Ascending aorta (tissue), 2 donors: Measurements from ENCODE around the gene ETV7. TPM values are rescaled to one million over a fixed set of nuclear protein-coding genes. Genes with fewer than 3 reads are reported as not detected.

Source experiments
- DNase-seq, 2 donors: peaks; one replicate each; pipeline ENCODE4 v3.0.0-alpha.2; 2019; ENCODE audit warnings: low spot score in 2 of 2
- H3K27ac ChIP-seq, 2 donors: fragments of 200-600 bp; sonication (generic); one replicate each; pipeline ENCODE4 v1.5.1; 2016 to 2017; ENCODE audit warnings: mild to moderate bottlenecking in 1 of 2
- H3K27me3 ChIP-seq: fragments of 200-600 bp; sonication (generic); one replicate; pipeline ENCODE4 v1.5.1; 2017
- H3K36me3 ChIP-seq, 2 donors: fragments of 200-600 bp; sonication (generic); one replicate each; pipeline ENCODE4 v1.5.1; 2016
- H3K4me1 ChIP-seq, 2 donors: fragments of 200-600 bp; sonication (generic); one replicate each; pipeline ENCODE4 v1.5.1; 2016 to 2017; ENCODE audit warnings: mild to moderate bottlenecking in 1 of 2
- H3K4me3 ChIP-seq, 2 donors: fragments of 200-600 bp; sonication (generic); one replicate each; pipeline ENCODE4 v1.5.1; 2016 to 2017; ENCODE audit warnings: mild to moderate bottlenecking in 1 of 2
- H3K9me3 ChIP-seq, 2 donors: fragments of 200-600 bp; sonication (generic); one replicate each; pipeline ENCODE4 v1.5.1; 2016
- CTCF ChIP-seq, 3 experiments: fragments of 200-600 bp in 2 of 3; fragments of 450-650 bp in 1 of 3; sonication (generic) in 2 of 3; IDR thresholded peaks; one replicate each; pipeline ENCODE4 v1.5.1; 2016 to 2019; ENCODE audit warnings: antibody characterized with exemption in 3 of 3, mild to moderate bottlenecking in 1 of 3, moderate library complexity in 1 of 3
- intact Hi-C: fragments of 100-400 bp; cut with DNase I; formaldehyde crosslinking; loops from one replicate; pipeline ENCODE4 v1.15.1; 2023
- total RNA-seq: library from RNA; depleted of rRNA; stranded (reverse); fragments of >200 nt; gene quantifications from one replicate; pipeline ENCODE4 v1.1.0, GENCODE V29; 2016

Gene ETV7
- total RNA-seq, 1 donor from 2014 or later: not detected

DNA sequence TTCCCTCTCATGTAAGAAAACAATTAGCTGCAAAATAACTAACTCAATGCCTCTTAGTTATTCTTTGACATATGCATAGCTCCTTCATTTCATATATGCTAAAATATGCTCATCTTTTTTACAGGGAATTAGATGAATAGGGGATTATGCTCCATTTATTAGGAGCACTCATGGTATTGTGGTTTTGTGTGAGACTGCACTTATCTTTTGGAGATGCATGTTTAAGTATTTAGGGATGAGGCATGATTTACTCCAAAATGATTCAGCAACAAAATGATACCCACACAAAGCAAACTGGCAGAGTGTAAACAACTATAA, 59.6 kb downstream of the ETV7 start:
- H3K4me3 ChIP-seq: no peak overlapping the region
- no peak overlapping the region for H3K27ac ChIP-seq
- no peak for DNase-seq
- H3K9me3 ChIP-seq: no peaks in the 10 kb centered on the region
- no peaks in the 10 kb centered on the region for H3K27me3 ChIP-seq
- no peaks in the 10 kb centered on the region for H3K36me3 ChIP-seq
- intact Hi-C loops: no loop called here
- H3K4me1 ChIP-seq: no peaks in the 10 kb centered on the region
- TF ChIP-seq CTCF (IDR thresholded peaks at IDR 0.05): no peak

DNA sequence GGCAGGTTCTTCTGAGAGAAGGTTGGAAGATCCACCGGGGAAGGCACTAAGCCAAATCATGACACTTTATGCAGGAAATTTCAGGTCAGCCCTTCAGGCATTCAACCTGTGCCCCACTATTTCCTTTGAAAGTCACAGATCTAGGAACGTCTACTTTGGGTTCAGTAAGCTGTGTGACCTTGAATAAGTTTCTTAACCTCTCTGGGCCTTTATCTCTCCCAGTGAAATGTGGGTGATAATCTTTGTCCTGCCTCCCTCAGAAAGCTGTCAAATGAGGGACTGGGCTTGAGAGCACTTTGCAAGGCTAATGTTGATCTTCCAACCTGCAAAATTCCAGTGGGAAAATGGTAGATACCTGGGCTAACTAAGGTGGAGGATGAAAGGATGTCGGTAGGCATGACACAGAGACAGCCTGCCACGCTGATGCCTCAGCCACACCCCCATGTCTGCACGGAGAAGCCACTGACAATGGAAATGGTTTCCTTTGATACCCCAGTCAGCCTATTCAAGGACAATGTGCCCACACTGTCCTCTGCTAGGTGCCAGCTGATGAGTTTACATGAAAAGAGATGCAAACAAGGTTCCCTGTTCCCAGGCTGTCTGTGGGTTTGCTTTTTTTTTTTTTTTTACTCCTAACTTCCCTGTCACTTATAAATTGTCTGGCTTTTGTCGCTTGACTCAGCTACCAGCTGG, 60.1 kb downstream of the ETV7 start:
- Histone ChIP-seq H3K27ac (no peak overlapping the region), H3K9me3 (no peaks in the 10 kb centered on the region), H3K4me1 (no peaks in the 10 kb centered on the region), H3K27me3 (no peaks in the 10 kb centered on the region), H3K4me3 (no peak overlapping the region), H3K36me3 (no peaks in the 10 kb centered on the region)
- intact Hi-C loops: no loop called here
- TF ChIP-seq CTCF (IDR thresholded peaks at IDR 0.05): no peak
- DNase-seq: no peak

- H3K27me3 ChIP-seq: no peaks in the 10 kb centered on the region
- no peaks in the 10 kb centered on the region for H3K9me3 ChIP-seq
- DNase-seq: no peak
- no peak overlapping the region for H3K27ac ChIP-seq
- H3K36me3 ChIP-seq: no peaks in the 10 kb centered on the region
- no peak overlapping the region for H3K4me3 ChIP-seq
- no peaks in the 10 kb centered on the region for H3K4me1 ChIP-seq
- no peak for TF ChIP-seq CTCF (IDR thresholded peaks at IDR 0.05)
- intact Hi-C loops: no loop called here
Observed at GRCh38 chr6:36326356-36326995, 61.0 kb downstream of the ETV7 start.

DNA sequence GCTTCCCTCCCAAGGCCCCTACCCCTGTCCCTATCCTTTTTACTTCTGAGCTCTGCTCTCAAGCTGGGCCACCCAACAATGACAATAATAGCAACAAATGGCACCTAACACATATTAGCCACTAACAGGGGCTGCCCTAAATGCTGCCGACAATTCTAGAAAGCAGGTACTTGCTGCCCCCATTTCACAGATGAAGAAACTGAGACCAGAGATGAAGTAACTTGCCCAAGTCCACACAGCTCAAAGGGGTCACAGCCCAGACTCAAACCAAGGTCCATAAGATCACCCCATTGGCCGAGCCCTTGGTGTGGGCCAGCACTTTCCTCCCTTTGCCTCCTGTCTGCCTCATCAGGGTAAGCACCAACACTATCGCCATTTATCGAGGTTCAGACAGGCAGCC, 62.8 kb downstream of the ETV7 start:
- intact Hi-C loops: no loop called here

DNA sequence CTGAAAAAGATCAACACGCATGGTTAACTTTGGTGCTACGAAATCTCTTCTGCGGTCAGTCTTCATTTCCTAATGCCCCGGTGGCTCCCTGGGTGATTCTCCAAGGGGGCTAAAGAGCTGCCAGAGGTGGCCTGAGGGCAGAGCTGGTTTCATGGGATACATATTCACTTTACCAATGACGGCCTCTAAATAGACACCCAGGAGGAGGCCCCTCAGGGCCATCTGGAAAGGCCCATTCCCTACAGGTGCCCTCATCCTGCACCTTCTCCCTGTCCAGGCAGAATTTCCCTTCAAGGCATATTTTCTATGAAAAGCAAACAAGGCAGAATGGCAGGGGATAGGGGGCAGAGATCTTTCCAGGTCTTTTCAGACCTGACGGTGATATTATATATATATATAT, 63.3 kb downstream of the ETV7 start:
- TF ChIP-seq CTCF (IDR thresholded peaks at IDR 0.05): no peak
- Histone ChIP-seq H3K27me3 (no peaks in the 10 kb centered on the region), H3K27ac (no peak overlapping the region), H3K4me1 (no peaks in the 10 kb centered on the region), H3K36me3 (no peaks in the 10 kb centered on the region), H3K4me3 (no peak overlapping the region), H3K9me3 (no peaks in the 10 kb centered on the region)
- intact Hi-C loops: no loop called here
- DNase-seq: no peak

More for the DNA sequence above, 62.8 kb downstream of the ETV7 start:
- Histone ChIP-seq H3K27me3 (no peaks in the 10 kb centered on the region), H3K4me3 (no peak overlapping the region), H3K4me1 (no peaks in the 10 kb centered on the region), H3K9me3 (no peaks in the 10 kb centered on the region), H3K36me3 (no peaks in the 10 kb centered on the region), H3K27ac (no peak overlapping the region)
- no peak for TF ChIP-seq CTCF (IDR thresholded peaks at IDR 0.05)
- DNase-seq: no peak
